Immature natural killer cell (primary cell): ENCODE measurements around the gene PIP5K1B. TPM values are rescaled to one million over a fixed set of nuclear protein-coding genes. Genes with fewer than 3 reads are reported as not detected.

ENCODE experiments used
- DNase-seq, 3 donors: peaks; one replicate each; pipeline ENCODE4 v3.0.0; 2022; ENCODE audit warnings: mixed read lengths in 1 of 3
- H3K27ac Mint-ChIP-seq, 6 donors: one replicate each; pipeline ENCODE4 v1.8.0; 2020; ENCODE audit warnings: mixed read lengths in 6 of 6, mild to moderate bottlenecking in 5 of 6, inconsistent platforms in 4 of 6, moderate library complexity in 3 of 6
- H3K27me3 Mint-ChIP-seq, 3 donors: one replicate each; pipeline ENCODE4 v1.8.0; 2020 to 2021; ENCODE audit warnings: low read depth in 3 of 3, mild to moderate bottlenecking in 3 of 3, mixed read lengths in 3 of 3, moderate library complexity in 3 of 3, inconsistent platforms in 1 of 3
- H3K36me3 Mint-ChIP-seq, 3 donors: one replicate each; pipeline ENCODE4 v1.8.0; 2020; ENCODE audit warnings: mixed read lengths in 3 of 3, inconsistent platforms in 2 of 3, mild to moderate bottlenecking in 2 of 3
- H3K4me1 Mint-ChIP-seq, 2 donors: one replicate each; pipeline ENCODE4 v1.8.0; 2020; ENCODE audit warnings: inconsistent platforms in 2 of 2, mild to moderate bottlenecking in 2 of 2, mixed read lengths in 2 of 2, moderate library complexity in 1 of 2
- H3K4me3 Mint-ChIP-seq, 5 donors: one replicate each; pipeline ENCODE4 v1.8.0; 2020; ENCODE audit warnings: mild to moderate bottlenecking in 5 of 5, mixed read lengths in 5 of 5, inconsistent platforms in 3 of 5, moderate library complexity in 3 of 5
- H3K9me3 Mint-ChIP-seq, 6 donors: one replicate each; pipeline ENCODE4 v1.8.0; 2020; ENCODE audit warnings: mild to moderate bottlenecking in 6 of 6, mixed read lengths in 6 of 6, inconsistent platforms in 4 of 6, moderate library complexity in 3 of 6
- polyA plus RNA-seq, 3 donors: library from polyadenylated mRNA; unstranded; fragments of 300-500 nt; fragmentation: Illumina TruSeq; gene quantifications; one replicate each; pipeline ENCODE4 v1.2.3, GENCODE V29; 2021

Gene PIP5K1B, protein sequence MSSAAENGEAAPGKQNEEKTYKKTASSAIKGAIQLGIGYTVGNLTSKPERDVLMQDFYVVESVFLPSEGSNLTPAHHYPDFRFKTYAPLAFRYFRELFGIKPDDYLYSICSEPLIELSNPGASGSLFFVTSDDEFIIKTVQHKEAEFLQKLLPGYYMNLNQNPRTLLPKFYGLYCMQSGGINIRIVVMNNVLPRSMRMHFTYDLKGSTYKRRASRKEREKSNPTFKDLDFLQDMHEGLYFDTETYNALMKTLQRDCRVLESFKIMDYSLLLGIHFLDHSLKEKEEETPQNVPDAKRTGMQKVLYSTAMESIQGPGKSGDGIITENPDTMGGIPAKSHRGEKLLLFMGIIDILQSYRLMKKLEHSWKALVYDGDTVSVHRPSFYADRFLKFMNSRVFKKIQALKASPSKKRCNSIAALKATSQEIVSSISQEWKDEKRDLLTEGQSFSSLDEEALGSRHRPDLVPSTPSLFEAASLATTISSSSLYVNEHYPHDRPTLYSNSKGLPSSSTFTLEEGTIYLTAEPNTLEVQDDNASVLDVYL
- polyA plus RNA-seq: not detected

DNA sequence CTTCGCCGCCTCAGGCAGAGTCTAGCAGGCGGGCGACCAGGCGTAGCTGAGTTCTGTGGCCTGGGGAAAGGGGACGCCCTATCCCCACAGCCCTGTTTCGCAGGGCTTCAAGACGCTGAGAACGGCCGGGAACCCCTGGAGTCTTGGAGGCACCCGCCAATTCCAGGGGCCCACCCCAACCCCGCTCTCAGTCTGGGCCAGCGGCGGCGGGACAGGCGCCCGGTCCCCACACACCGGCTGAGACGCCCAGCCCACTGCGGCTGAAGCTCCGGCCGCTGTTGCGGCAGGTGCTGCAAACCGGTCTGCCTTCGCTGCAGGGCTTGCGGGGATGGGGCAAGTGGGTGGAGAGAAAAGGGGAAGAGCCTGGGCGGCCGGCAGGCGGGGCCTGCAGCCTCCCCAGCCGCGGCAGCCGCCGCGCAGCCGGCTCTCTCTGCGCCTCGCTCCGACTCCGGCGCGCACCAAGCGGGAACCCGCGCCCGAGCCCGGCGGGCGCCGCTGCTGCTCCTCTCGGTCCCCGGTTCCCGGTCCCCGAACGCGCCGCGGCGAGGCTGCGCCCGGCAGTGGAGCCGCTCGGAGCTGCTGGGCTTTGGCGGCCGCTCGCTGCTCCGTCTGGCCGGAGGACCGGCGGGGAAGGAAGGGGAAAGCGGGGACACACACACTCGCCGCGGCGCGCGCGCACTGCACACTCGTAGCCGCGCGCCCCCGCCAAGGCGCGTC, at the start of gene PIP5K1B:
TSS of gene PIP5K1B (plus strand) at position 427 of the 717 bp plus-strand sequence. CDS start 117,375 bp downstream, outside the sequence.
- DNase-seq: peak in 2 of 3 donors; percentile 6
- Mint-ChIP-seq H3K36me3 (no peaks in the 10 kb centered on the region), H3K4me1 (peaks cover 15 to 17% of the 10 kb centered on the region in 2 donors)

DNA sequence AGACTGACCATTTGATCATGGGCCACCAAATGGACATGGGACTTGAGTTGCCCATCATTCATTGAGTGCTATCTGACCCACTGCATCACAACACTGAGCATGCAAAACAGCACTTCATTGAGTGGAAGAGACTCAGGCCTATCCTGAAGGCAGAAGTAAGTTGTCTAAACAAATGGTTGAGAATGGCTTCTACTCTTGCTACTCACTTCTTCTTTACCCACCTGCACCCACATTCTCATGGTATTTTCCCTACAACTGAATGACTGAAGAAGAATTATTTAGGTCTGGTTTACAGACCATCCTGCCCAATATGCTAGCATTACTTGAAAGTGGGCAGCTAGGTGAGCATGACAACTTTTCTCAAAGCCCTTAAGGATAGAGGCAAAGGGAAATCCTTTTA, 41.0 kb upstream of the PIP5K1B start:
- H3K4me1 Mint-ChIP-seq: no peaks in the 10 kb centered on the region
- no peak overlapping the region for H3K4me3 Mint-ChIP-seq
- no peaks in the 10 kb centered on the region for H3K36me3 Mint-ChIP-seq
- no peak overlapping the region for H3K27ac Mint-ChIP-seq
- no peak for DNase-seq
- H3K27me3 Mint-ChIP-seq: peaks cover 0 to 3% (median 2%) of the 10 kb centered on the region in 3 donors
- no peaks in the 10 kb centered on the region for H3K9me3 Mint-ChIP-seq

More for the DNA sequence above, at the start of gene PIP5K1B:
- Mint-ChIP-seq H3K27me3 (peaks cover 7 to 31% (median 24%) of the 10 kb centered on the region in 3 donors), H3K27ac (no peak within 1 kb of the TSS), H3K4me3 (peak within 1 kb of the TSS; percentile 45 to 79 (median 60)), H3K9me3 (no peaks in the 10 kb centered on the region)

DNA sequence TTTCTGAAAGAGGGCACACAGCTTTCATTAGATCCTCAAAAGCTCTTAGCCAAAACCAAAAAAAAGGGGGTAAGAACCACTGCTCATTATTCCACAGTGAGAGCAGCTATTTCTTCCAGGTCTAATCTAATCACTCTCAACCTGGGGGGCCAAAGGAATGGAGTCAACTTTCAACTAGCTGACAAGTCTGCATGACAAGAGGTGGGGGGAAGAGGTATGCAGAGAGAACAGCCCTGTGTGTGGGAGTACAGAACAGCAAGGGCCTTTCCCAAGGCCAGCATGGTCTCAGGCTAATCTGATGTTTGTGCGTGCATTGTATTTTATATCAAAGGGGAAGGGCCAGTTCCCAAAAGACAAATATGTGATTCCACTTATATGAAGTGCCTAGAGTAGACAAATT, 36.9 kb upstream of the PIP5K1B start:
- Mint-ChIP-seq H3K36me3 (no peaks in the 10 kb centered on the region), H3K4me3 (no peak overlapping the region), H3K4me1 (no peaks in the 10 kb centered on the region), H3K9me3 (no peaks in the 10 kb centered on the region), H3K27ac (no peak overlapping the region), H3K27me3 (peaks cover 0 to 3% (median 3%) of the 10 kb centered on the region in 3 donors)
- DNase-seq: no peak

DNA sequence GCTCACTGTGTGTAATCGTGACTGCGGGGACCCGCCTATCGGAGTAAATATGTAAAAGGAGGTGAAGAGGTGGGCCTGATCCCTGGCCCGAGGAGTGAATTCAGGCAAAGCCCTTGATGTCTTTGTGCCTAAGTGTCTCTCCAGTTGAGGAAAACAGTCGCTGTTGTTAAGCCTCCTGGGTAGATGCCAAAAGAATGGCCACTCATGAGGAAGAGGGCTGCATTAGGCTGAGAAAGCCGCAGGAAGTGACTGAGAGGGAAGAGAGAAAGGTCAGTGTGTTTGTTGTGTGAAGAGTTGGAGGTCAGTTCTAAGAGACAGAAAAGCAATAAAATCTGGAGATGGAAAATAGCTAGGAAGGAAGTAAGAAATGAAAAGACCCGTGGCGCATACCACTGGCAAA, 35.8 kb upstream of the PIP5K1B start:
- Mint-ChIP-seq H3K9me3 (no peaks in the 10 kb centered on the region), H3K4me3 (no peak overlapping the region), H3K27ac (no peak overlapping the region), H3K27me3 (peaks cover 0 to 4% (median 2%) of the 10 kb centered on the region in 3 donors), H3K36me3 (no peaks in the 10 kb centered on the region), H3K4me1 (no peaks in the 10 kb centered on the region)
- no peak for DNase-seq

DNA sequence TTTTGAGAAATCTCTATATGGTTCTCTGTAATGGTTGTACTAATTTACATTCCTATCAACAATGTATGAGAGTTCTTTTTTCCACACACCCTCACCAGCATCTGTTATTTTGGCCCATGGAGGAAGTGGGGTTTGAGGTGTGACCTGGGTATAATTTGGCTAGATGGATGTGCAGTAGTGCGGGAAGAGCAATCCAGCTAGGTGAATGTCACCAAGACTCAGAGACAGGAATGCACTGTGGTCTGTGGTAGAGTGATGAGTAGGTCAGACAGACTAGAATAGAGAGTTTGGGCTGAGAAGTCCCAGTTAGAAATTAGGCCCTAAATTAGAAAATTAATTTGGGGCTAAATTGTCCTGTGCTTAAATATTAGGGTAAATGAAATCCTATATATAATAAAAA, 32.8 kb upstream of the PIP5K1B start:
- Mint-ChIP-seq H3K4me3 (no peak overlapping the region), H3K27me3 (peaks cover 1 to 4% (median 3%) of the 10 kb centered on the region in 3 donors), H3K36me3 (no peaks in the 10 kb centered on the region), H3K9me3 (no peaks in the 10 kb centered on the region), H3K4me1 (no peaks in the 10 kb centered on the region), H3K27ac (no peak overlapping the region)
- DNase-seq: no peak

DNA sequence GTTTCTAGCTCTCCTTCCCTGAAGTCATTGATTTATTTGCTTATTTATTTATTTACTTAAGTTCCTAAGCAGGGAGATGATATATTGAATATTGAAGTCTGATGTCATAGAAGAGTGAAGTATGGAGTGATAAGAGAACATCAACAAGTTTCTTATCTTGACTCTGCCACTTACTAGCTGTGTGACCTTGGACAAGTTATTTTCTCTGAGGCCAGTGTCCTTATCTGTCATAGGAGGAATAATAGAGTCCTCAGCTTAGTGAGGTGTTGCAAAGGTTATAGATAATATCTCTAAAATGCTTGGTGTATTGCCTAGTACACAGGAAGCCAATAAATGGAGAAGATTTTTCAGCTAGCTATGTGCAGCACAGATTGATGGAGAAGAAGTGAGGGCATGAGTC, 32.4 kb upstream of the PIP5K1B start:
- no peak for DNase-seq
- H3K27me3 Mint-ChIP-seq: peaks cover 3 to 4% (median 3%) of the 10 kb centered on the region in 3 donors
- H3K4me3 Mint-ChIP-seq: no peak overlapping the region
- H3K4me1 Mint-ChIP-seq: no peaks in the 10 kb centered on the region
- H3K36me3 Mint-ChIP-seq: no peaks in the 10 kb centered on the region
- no peak overlapping the region for H3K27ac Mint-ChIP-seq
- no peaks in the 10 kb centered on the region for H3K9me3 Mint-ChIP-seq

DNA sequence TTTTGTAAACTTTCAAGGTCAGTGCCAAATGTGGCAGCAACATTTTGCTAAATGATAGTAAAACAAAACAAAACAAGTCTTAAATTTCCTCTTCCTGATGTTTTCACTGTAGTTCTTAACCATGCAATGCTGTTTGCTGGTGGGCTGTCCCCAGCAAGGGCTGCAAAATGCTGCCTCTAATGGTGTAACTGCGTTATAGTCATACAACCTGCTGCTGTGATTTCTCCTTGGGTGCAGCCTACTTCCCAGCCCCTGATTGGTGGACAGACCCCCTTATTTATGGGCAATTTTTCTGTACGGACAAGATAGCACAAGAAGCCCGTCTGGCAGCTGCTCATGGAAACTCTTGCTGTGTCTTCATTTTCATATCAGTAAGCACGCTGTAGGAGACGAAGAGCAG, 26.6 kb upstream of the PIP5K1B start:
- H3K4me3 Mint-ChIP-seq: no peak overlapping the region
- peaks cover 3 to 9% (median 5%) of the 10 kb centered on the region in 3 donors for H3K27me3 Mint-ChIP-seq
- no peaks in the 10 kb centered on the region for H3K9me3 Mint-ChIP-seq
- no peak overlapping the region for H3K27ac Mint-ChIP-seq
- DNase-seq: no peak
- no peaks in the 10 kb centered on the region for H3K36me3 Mint-ChIP-seq
- H3K4me1 Mint-ChIP-seq: peaks cover 0 to 4% of the 10 kb centered on the region in 2 donors

DNA sequence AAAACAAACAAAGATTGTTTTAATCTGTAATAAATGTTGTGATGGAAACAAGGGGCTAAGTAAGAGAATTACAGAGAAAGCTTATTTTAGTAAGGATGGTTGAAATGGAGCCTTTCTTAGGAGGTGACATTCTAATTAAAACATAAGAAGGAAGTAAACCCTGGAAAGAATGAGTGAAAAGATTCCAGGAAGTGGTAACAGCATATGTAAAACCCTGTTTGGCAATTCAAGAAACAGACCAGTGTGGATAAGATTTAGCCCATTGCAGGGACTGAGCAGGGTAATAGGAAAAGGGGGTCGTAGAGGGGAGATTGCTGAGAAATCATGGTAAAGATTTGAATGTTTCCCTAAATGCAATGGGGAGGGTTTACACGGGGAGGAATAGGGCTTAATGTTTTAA, 21.6 kb upstream of the PIP5K1B start:
- Mint-ChIP-seq H3K4me1 (peaks cover 0 to 6% of the 10 kb centered on the region in 2 donors), H3K36me3 (no peaks in the 10 kb centered on the region), H3K27ac (no peak overlapping the region), H3K27me3 (peaks cover 4 to 8% (median 6%) of the 10 kb centered on the region in 3 donors), H3K9me3 (no peaks in the 10 kb centered on the region), H3K4me3 (no peak overlapping the region)
- no peak for DNase-seq

DNA sequence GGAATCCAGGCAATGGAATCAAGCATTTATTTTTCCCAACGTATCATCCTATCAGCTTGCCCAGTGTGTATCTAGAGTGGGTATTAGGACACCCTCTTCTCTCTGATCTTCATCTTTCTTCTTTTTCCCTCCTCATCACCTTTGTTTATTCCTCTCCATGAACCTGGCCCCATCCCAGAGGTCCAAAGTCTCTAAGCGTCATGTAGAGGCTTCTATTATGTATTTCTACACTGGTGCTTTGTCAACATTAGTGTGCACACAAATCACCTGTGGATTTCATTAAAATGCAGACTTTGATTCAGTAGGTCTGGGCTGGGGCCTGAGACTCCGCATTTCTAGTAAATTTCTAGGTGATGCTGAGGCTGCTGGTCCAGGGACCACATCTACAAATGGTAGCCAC, 19.8 kb upstream of the PIP5K1B start:
- H3K27ac Mint-ChIP-seq: no peak overlapping the region
- peaks cover 3 to 6% (median 4%) of the 10 kb centered on the region in 3 donors for H3K27me3 Mint-ChIP-seq
- no peaks in the 10 kb centered on the region for H3K36me3 Mint-ChIP-seq
- peaks cover 0 to 6% of the 10 kb centered on the region in 2 donors for H3K4me1 Mint-ChIP-seq
- no peak for DNase-seq
- no peaks in the 10 kb centered on the region for H3K9me3 Mint-ChIP-seq
- no peak overlapping the region for H3K4me3 Mint-ChIP-seq

DNA sequence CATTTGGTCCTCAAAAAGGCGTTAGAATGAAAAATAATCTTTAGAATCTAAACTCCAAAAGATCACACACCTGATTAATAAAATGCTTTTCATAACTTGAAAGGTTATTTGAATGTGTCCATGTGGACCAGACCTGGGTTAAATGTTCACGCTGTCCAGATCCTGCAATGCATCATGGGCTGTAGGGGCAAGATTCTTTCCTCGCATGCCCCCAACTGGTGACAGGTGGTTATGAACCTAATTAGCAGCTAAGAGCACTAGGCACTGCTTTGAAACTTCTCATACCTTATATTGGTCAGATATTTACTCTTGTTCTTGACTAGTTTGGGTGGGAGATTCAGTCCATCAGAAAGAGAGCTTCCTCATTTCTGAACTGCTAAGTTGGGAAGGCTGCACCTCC, 19.3 kb upstream of the PIP5K1B start:
- no peaks in the 10 kb centered on the region for H3K9me3 Mint-ChIP-seq
- no peak overlapping the region for H3K4me3 Mint-ChIP-seq
- H3K27ac Mint-ChIP-seq: no peak overlapping the region
- peaks cover 3 to 6% (median 4%) of the 10 kb centered on the region in 3 donors for H3K27me3 Mint-ChIP-seq
- H3K4me1 Mint-ChIP-seq: peaks cover 0 to 6% of the 10 kb centered on the region in 2 donors
- no peak for DNase-seq
- H3K36me3 Mint-ChIP-seq: no peaks in the 10 kb centered on the region

DNA sequence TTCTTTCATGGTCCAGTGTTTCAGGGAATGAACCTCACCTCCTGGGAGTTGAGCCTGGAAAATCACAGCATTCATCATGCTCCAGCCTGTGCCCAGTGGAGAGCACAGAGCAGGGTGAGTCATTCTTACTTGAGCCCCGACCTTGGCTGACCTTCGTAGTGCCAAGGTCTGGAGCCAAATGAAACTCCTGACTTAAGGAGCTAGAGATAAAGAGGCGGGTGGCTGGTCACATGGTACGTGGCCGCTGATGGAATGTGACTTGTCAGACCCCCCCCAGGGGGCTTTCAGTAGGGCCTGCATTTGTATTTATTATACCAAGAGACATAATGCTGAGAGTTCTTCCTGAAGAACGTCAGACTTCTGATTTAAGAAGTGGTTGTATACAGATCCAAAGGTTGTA, 15.0 kb upstream of the PIP5K1B start:
- H3K36me3 Mint-ChIP-seq: no peaks in the 10 kb centered on the region
- no peak overlapping the region for H3K27ac Mint-ChIP-seq
- no peak overlapping the region for H3K4me3 Mint-ChIP-seq
- no peaks in the 10 kb centered on the region for H3K4me1 Mint-ChIP-seq
- DNase-seq: no peak
- H3K27me3 Mint-ChIP-seq: peaks cover 3 to 6% (median 5%) of the 10 kb centered on the region in 3 donors
- no peaks in the 10 kb centered on the region for H3K9me3 Mint-ChIP-seq

DNA sequence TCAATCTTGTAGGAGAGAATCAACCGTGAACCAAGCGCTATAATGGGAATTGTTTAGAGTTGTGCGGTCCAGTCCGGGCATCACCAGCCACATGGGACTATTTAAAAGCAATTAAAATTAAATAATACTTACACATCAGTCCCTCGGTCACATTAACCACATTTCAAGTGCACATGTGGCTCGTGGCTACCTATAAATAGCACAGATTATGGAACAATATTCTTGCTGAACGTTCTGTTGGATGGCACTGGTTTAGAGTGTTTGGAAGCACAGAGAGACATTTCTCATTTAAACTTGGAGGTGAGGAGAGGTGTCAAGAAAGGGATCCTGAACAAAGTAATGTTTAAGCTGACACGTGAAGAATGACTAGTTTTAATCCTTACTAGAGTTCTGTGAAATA, 12.5 kb upstream of the PIP5K1B start:
- Mint-ChIP-seq H3K9me3 (no peaks in the 10 kb centered on the region), H3K27ac (no peak overlapping the region), H3K4me3 (no peak overlapping the region), H3K27me3 (peaks cover 0 to 4% (median 3%) of the 10 kb centered on the region in 3 donors), H3K4me1 (no peaks in the 10 kb centered on the region), H3K36me3 (no peaks in the 10 kb centered on the region)
- DNase-seq: no peak

DNA sequence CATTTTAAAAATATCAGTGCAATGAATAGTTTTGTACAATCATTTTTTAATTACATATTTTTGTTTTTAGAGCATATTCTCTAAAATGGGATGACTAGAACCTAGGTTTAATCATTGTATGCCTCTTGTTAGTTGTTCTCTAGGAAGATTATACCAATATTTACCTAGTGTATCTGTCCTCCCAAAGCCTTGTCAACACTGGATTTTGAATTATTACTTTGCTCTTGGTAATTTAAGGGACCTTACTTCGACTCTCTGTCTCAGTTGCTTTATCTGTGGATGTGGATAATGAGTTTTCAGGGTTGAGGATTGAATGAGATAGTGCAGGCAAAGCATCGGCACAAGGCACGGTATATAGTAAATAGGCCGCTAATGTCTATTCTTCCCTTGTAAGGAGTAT, 10.9 kb upstream of the PIP5K1B start:
- no peaks in the 10 kb centered on the region for H3K9me3 Mint-ChIP-seq
- H3K4me3 Mint-ChIP-seq: no peak overlapping the region
- no peak for DNase-seq
- H3K36me3 Mint-ChIP-seq: no peaks in the 10 kb centered on the region
- H3K4me1 Mint-ChIP-seq: no peaks in the 10 kb centered on the region
- no peak overlapping the region for H3K27ac Mint-ChIP-seq
- peaks cover 2 to 4% (median 3%) of the 10 kb centered on the region in 3 donors for H3K27me3 Mint-ChIP-seq

DNA sequence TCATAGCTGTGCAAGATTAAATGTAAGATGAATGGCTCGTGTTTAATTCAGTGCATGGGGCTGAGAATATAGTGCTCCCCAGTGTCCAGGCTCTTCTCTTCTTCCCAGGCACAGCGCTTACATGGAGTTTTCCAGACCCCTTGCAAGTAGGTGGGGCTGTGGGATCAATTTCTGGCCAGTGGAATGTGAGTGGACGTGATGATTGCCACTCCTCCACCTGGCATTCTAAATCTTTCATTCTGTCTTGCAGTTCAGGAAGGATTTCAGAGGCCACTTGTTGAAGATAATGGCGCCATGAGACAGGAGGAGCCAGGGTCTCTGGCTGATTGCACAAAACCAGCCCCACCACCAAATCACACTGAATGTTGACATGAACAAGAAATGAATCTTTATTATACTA, 7.2 kb upstream of the PIP5K1B start:
- Mint-ChIP-seq H3K27ac (no peak overlapping the region), H3K36me3 (no peaks in the 10 kb centered on the region), H3K4me1 (no peaks in the 10 kb centered on the region), H3K27me3 (peaks cover 2 to 7% (median 6%) of the 10 kb centered on the region in 3 donors), H3K4me3 (no peak overlapping the region), H3K9me3 (no peaks in the 10 kb centered on the region)
- no peak for DNase-seq
